HepG2 (cell line): ENCODE results near the gene FNDC3B. TPM values are rescaled to one million over a fixed set of nuclear protein-coding genes. Genes with fewer than 3 reads are reported as not detected.

Experiments
- ARID4A ChIP-seq: sonication (generic); formaldehyde crosslinking; IDR thresholded peaks from 2 replicates; pipeline ENCODE4 v1.5.0; 2020; ENCODE audit warnings: mild to moderate bottlenecking, missing genetic modification reagents, borderline replicate concordance
- EEA1 ChIP-seq: sonication (generic); formaldehyde crosslinking; IDR thresholded peaks from 2 replicates; pipeline ENCODE4 v1.5.1; 2020; ENCODE audit warnings: mild to moderate bottlenecking, missing genetic modification reagents, borderline replicate concordance
- FLYWCH1 ChIP-seq: sonication (generic); formaldehyde crosslinking; IDR thresholded peaks from 2 replicates; pipeline ENCODE4 v1.8.1; 2023; ENCODE audit warnings: mild to moderate bottlenecking, missing genetic modification reagents
- FOXJ3 ChIP-seq: sonication (generic); formaldehyde crosslinking; IDR thresholded peaks from 2 replicates; pipeline ENCODE4 v1.4.0; 2020; ENCODE audit warnings: missing genetic modification reagents, mild to moderate bottlenecking, borderline replicate concordance
- GMEB1 ChIP-seq: sonication (generic); formaldehyde crosslinking; IDR thresholded peaks from 2 replicates; pipeline ENCODE4 v1.5.1; 2020; ENCODE audit warnings: missing genetic modification reagents, mild to moderate bottlenecking, borderline replicate concordance
- IKZF1 ChIP-seq: fragments of 450-650 bp; IDR thresholded peaks from 2 replicates; pipeline ENCODE4 v1.7.1; 2016
- NFRKB ChIP-seq: fragments of 450-650 bp; IDR thresholded peaks from 2 replicates; pipeline ENCODE4 v1.6.1; 2017
- NR2C2 ChIP-seq: sonication (generic); formaldehyde crosslinking; IDR thresholded peaks from 2 replicates; pipeline ENCODE4 v1.4.0; 2020; ENCODE audit warnings: missing genetic modification reagents, mild to moderate bottlenecking, moderate library complexity, borderline replicate concordance
- PRPF4 ChIP-seq: fragments of 200-400 bp; formaldehyde crosslinking; IDR thresholded peaks from 2 replicates; pipeline ENCODE4 v1.6.1; 2016; ENCODE audit warnings: low read length, low read depth; ENCODE audit not compliant: poor library complexity, severe bottlenecking
- SRSF4 ChIP-seq: fragments of 200-400 bp; formaldehyde crosslinking; IDR thresholded peaks from one replicate; pipeline ENCODE4 v1.6.1; 2018; ENCODE audit warnings: mild to moderate bottlenecking, low read depth, low read length, moderate library complexity; ENCODE audit not compliant: poor library complexity, severe bottlenecking
- THYN1 ChIP-seq: sonication (generic); formaldehyde crosslinking; IDR thresholded peaks from 2 replicates; pipeline ENCODE4 v1.8.1; 2023; ENCODE audit warnings: low read depth, mild to moderate bottlenecking, moderate library complexity, missing genetic modification reagents, borderline replicate concordance
- ZFP36L2 ChIP-seq: sonication (generic); formaldehyde crosslinking; IDR thresholded peaks from 2 replicates; pipeline ENCODE4 v1.4.0; 2020; ENCODE audit warnings: missing genetic modification reagents
- ZMAT3 ChIP-seq: sonication (generic); formaldehyde crosslinking; conservative IDR thresholded peaks from 2 replicates; pipeline ENCODE4 v1.7.0; 2021; ENCODE audit warnings: missing genetic modification reagents
- ZNF256 ChIP-seq: sonication (generic); formaldehyde crosslinking; conservative IDR thresholded peaks from 2 replicates; pipeline ENCODE4 v1.4.0; 2020; ENCODE audit warnings: missing genetic modification reagents
- ZNF816 ChIP-seq: sonication (generic); formaldehyde crosslinking; IDR thresholded peaks from 2 replicates; pipeline ENCODE4 v1.8.0; 2022; ENCODE audit warnings: missing genetic modification reagents, mild to moderate bottlenecking, borderline replicate concordance
- polyA plus RNA-seq, 8 experiments: library from polyadenylated mRNA; depleted of rRNA in 3 of 8; stranded (reverse) in 7 of 8; unstranded in 1 of 8; fragments of >200 nt; fragmentation: Illumina TruSeq in 4 of 8; extraction: Trizol in 4 of 8; gene quantifications; 2 replicates each; pipeline versions ENCODE4 v1.2.1 to v1.2.3, GENCODE V29; 2011 to 2016; ENCODE audit warnings: low read depth in 4 of 8, missing spikeins in 1 of 8, mixed read lengths in 1 of 8; ENCODE audit not compliant: insufficient read depth in 1 of 8
- total RNA-seq, 5 experiments: library from RNA; depleted of rRNA; stranded (reverse); fragments of >200 nt; fragmentation: Illumina TruSeq; extraction: Trizol; gene quantifications; 2 replicates each; pipeline ENCODE4 v1.2.3, GENCODE V29; 2016; ENCODE audit warnings: low read depth in 1 of 5
- TF ChIP-seq, protein P1 (sequence below): sonication (generic); formaldehyde crosslinking; IDR thresholded peaks from 2 replicates; pipeline ENCODE4 v1.5.0; 2020; ENCODE audit warnings: mild to moderate bottlenecking, missing genetic modification reagents, borderline replicate concordance

FNDC3B gene
- total and polyA plus RNA-seq, 2 of the 13 experiments (the other 11 are each of a cell fraction or from before 2014, with no cell fraction given) = 74.8 to 103 TPM

DNA sequence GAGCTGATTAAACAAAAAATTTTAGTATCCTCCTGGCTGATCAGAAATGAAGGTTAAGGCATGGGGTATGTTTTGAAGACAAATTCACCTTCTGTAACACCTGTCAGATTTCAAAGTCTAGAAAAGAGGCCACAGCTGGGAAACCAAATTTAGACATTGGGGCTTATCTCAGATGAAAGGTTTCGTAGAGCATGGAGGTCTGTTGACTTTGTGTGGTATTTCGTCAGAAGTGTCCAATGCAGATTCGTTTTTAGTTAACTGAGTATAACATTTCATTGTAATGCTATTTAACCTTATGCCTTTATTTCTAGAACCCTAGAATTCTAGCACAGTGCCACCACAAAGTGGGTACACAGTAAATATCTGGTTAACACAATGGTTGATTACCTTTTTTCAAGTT is 61.7 kb downstream of the FNDC3B start (continued):
- TF ChIP-seq, protein P1, sequence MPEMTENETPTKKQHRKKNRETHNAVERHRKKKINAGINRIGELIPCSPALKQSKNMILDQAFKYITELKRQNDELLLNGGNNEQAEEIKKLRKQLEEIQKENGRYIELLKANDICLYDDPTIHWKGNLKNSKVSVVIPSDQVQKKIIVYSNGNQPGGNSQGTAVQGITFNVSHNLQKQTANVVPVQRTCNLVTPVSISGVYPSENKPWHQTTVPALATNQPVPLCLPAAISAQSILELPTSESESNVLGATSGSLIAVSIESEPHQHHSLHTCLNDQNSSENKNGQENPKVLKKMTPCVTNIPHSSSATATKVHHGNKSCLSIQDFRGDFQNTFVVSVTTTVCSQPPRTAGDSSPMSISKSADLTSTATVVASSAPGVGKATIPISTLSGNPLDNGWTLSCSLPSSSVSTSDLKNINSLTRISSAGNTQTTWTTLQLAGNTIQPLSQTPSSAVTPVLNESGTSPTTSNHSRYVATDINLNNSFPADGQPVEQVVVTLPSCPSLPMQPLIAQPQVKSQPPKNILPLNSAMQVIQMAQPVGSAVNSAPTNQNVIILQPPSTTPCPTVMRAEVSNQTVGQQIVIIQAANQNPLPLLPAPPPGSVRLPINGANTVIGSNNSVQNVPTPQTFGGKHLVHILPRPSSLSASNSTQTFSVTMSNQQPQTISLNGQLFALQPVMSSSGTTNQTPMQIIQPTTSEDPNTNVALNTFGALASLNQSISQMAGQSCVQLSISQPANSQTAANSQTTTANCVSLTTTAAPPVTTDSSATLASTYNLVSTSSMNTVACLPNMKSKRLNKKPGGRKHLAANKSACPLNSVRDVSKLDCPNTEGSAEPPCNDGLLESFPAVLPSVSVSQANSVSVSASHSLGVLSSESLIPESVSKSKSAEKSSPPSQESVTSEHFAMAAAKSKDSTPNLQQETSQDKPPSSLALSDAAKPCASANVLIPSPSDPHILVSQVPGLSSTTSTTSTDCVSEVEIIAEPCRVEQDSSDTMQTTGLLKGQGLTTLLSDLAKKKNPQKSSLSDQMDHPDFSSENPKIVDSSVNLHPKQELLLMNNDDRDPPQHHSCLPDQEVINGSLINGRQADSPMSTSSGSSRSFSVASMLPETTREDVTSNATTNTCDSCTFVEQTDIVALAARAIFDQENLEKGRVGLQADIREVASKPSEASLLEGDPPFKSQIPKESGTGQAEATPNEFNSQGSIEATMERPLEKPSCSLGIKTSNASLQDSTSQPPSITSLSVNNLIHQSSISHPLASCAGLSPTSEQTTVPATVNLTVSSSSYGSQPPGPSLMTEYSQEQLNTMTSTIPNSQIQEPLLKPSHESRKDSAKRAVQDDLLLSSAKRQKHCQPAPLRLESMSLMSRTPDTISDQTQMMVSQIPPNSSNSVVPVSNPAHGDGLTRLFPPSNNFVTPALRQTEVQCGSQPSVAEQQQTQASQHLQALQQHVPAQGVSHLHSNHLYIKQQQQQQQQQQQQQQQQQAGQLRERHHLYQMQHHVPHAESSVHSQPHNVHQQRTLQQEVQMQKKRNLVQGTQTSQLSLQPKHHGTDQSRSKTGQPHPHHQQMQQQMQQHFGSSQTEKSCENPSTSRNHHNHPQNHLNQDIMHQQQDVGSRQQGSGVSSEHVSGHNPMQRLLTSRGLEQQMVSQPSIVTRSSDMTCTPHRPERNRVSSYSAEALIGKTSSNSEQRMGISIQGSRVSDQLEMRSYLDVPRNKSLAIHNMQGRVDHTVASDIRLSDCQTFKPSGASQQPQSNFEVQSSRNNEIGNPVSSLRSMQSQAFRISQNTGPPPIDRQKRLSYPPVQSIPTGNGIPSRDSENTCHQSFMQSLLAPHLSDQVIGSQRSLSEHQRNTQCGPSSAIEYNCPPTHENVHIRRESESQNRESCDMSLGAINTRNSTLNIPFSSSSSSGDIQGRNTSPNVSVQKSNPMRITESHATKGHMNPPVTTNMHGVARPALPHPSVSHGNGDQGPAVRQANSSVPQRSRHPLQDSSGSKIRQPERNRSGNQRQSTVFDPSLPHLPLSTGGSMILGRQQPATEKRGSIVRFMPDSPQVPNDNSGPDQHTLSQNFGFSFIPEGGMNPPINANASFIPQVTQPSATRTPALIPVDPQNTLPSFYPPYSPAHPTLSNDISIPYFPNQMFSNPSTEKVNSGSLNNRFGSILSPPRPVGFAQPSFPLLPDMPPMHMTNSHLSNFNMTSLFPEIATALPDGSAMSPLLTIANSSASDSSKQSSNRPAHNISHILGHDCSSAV = no peak
- no peak for TF ChIP-seq ZFP36L2 (CRISPR knock-in tag)
- no peak for TF ChIP-seq IKZF1
- no peak for TF ChIP-seq FLYWCH1 (CRISPR knock-in tag)
- TF ChIP-seq NFRKB = no peak
- TF ChIP-seq ARID4A (CRISPR knock-in tag) = peak; percentile 35; the same call in 1 of the 2 replicates
- TF ChIP-seq THYN1 (CRISPR knock-in tag) = no peak
- no peak for TF ChIP-seq ZMAT3
- TF ChIP-seq PRPF4 = no peak
- no peak; the same call in 1 of the 2 replicates for TF ChIP-seq GMEB1 (CRISPR knock-in tag)
- TF ChIP-seq EEA1 (CRISPR knock-in tag) = no peak
- no peak; the same call in 1 of the 2 replicates for TF ChIP-seq ZNF816
- no peak for TF ChIP-seq NR2C2
- TF ChIP-seq SRSF4 = no peak
- peak; percentile 79; the same call in 1 of the 2 replicates for TF ChIP-seq FOXJ3 (CRISPR knock-in tag)
- no peak for TF ChIP-seq ZNF256 (CRISPR knock-in tag)
